Measurements from ENCODE around the gene RHOJ. TPM values are rescaled to one million over a fixed set of nuclear protein-coding genes. Genes with fewer than 3 reads are reported as not detected.

The RHOJ gene
- total and polyA plus RNA-seq, 2 of the 8 experiments (the other 6 are each of a cell fraction or from before 2014, with no cell fraction given): 0.11 TPM; not detected in 1

- Histone ChIP-seq H3K56ac (replicated peaks; ENCODE audit: insufficient read length, low read depth, low read length) (no peak overlapping the region), H3K23me2 (ENCODE audit: low read depth, low read length) (no peaks in the 10 kb centered on the region), H2BK12ac (ENCODE audit: low read depth, low read length) (no peak overlapping the region), H2BK5ac (ENCODE audit: low read depth, low read length) (no peak overlapping the region), H3K4me2 (ENCODE audit: insufficient read depth in 1 of 2, low read depth in 2 of 2, low read length in 2 of 2) (no peak overlapping the region), H4K8ac (ENCODE audit: extremely low read depth, insufficient read depth, low read length) (no peak overlapping the region), H2BK15ac (ENCODE audit: low read length) (no peak overlapping the region), H3K79me2 (ENCODE audit: control insufficient read depth in 1 of 2, insufficient read depth in 2 of 2, low read length in 2 of 2) (no peaks in the 10 kb centered on the region), H3K4me3 (ENCODE audit: extremely low read depth in 1 of 4, insufficient read depth in 2 of 4, low read depth in 3 of 4, low read length in 4 of 4) (no peak overlapping the region), H2BK20ac (ENCODE audit: low read length) (no peak overlapping the region), H4K20me1 (replicated peaks in 1 of 2; ENCODE audit: control insufficient read depth in 1 of 2, insufficient read depth in 2 of 2, low read length in 2 of 2) (no peaks in the 10 kb centered on the region), H2AK5ac (ENCODE audit: low read depth, low read length) (no peak overlapping the region), H3K36me3 (ENCODE audit: control insufficient read depth in 2 of 4, insufficient read depth in 4 of 4, low read length in 3 of 4) (no peaks in the 10 kb centered on the region), H2BK120ac (replicated peaks; ENCODE audit: low read depth, low read length) (no peak overlapping the region), H3K23ac (ENCODE audit: insufficient read length) (no peak overlapping the region), H3K14ac (ENCODE audit: insufficient read length) (no peak overlapping the region), H4K91ac (replicated peaks; ENCODE audit: insufficient read length, low read length) (no peak overlapping the region), H2AFZ (ENCODE audit: low read length) (no peak overlapping the region), H3K4ac (replicated peaks; ENCODE audit: insufficient read length, low read depth, low read length) (no peak overlapping the region), H3K9ac (replicated peaks in 1 of 4; ENCODE audit: extremely low read depth in 1 of 4, low read depth in 3 of 4, low read length in 3 of 4) (no peak overlapping the region), H3K27me3 (replicated peaks in 1 of 4; ENCODE audit: control insufficient read depth in 3 of 4, extremely low read depth in 1 of 4, insufficient read depth in 3 of 4, low read length in 3 of 4) (no peaks in the 10 kb centered on the region), H3K9me3 (ENCODE audit: insufficient read depth in 2 of 2, low read depth in 1 of 2, low read length in 1 of 2) (peaks cover 0 to 16% of the 10 kb centered on the region in 2 experiments; a peak in 1 of 4 replicates), H3K4me1 (replicated peaks in 1 of 4; ENCODE audit: control insufficient read depth in 3 of 4, insufficient read depth in 4 of 4, low read length in 3 of 4) (no peaks in the 10 kb centered on the region), H3K79me1 (ENCODE audit: low read depth, low read length) (no peaks in the 10 kb centered on the region), H3K18ac (ENCODE audit: extremely low read depth, low read length) (no peak overlapping the region), H4K5ac (ENCODE audit: insufficient read length, low read depth, low read length) (no peak overlapping the region), H3K27ac (ENCODE audit: low read depth, low read length) (no peak overlapping the region)
- ChIA-PET POLR2A (ENCODE audit: partially characterized antibody) (no interaction called here), CTCF (ENCODE audit: partially characterized antibody) (interaction anchor here (0.9 to 1.1 kb wide), 3 partner anchors 10 to 113 kb away, joined by 3 read pairs; no protein-coding TSS in a partner anchor)
- WGBS, 2 experiments (ENCODE audit: extremely low coverage in 1 of 2, insufficient coverage in 1 of 2, insufficient read length in 1 of 2, insufficient replicate concordance in 2 of 2, low coverage in 1 of 2, low lambda C conversion rate in 2 of 2, missing lambda C conversion rate in 1 of 2): 90% methylated on average over 2 of the region's 2 CpGs; no CpG with 5 or more reads in 1 of the 2 experiments
- FAIRE-seq: no peak
- DNase-seq (ENCODE audit: low read depth in 1 of 2, low spot score in 2 of 2): no peak
- TF ChIP-seq KDM5A (IDR thresholded peaks at IDR 0.05; ENCODE audit: low read length) (no peak), POU5F1 (IDR thresholded peaks at IDR 0.05; ENCODE audit: low read depth, low read length) (no peak), CBX5 (IDR thresholded peaks at IDR 0.05; ENCODE audit: low read depth, low read length) (no peak), SAP30 (IDR thresholded peaks at IDR 0.05; ENCODE audit: insufficient read depth, insufficient replicate concordance, low read length) (no peak), ATF3 (IDR thresholded peaks at IDR 0.05; ENCODE audit: insufficient read depth, low read depth, low read length) (no peak), EZH2 (IDR thresholded peaks at IDR 0.05; ENCODE audit: low read depth, low read length, severe bottlenecking) (no peak), CBX8 (IDR thresholded peaks at IDR 0.05; ENCODE audit: borderline replicate concordance, low read depth, low read length) (no peak), PHF8 (conservative IDR thresholded peaks at IDR 0.05; ENCODE audit: low read depth, low read length) (no peak), SP2 (IDR thresholded peaks at IDR 0.05; ENCODE audit: low read length) (no peak), CTCF (IDR thresholded peaks at IDR 0.05; ENCODE audit: control extremely low read depth in 1 of 3, insufficient read depth in 1 of 3, low read depth in 1 of 3, low read length in 3 of 3) (no peak)
Measured at GRCh38 chr14:63164108-63164683, 40.0 kb upstream of the RHOJ start.

Data from H1 (cell line).